Astrocyte (in vitro differentiated cells and primary cell): Measurements from ENCODE around the gene KRTAP2-2. TPM values are rescaled to one million over a fixed set of nuclear protein-coding genes. Genes with fewer than 3 reads are reported as not detected.
A peak's percentile ranks its signal among the peaks of the same experiment; 100 is the strongest.
"Not testable (repeated sequence)": the region's sequence is repeated elsewhere in the genome, so short reads cannot be mapped to it uniquely, and the experiment has no call there.

Experiments
- DNase-seq: peaks from one replicate; pipeline ENCODE4 v3.0.0-alpha.2; 2010; ENCODE audit warnings: low read depth
- FAIRE-seq: peaks from 2 replicates; lab custom pipeline; 2011; peaks lifted over from hg19 to GRCh38; lab: Jason Lieb, UNC
- H2AFZ ChIP-seq: 2 replicates; pipeline ENCODE4 v1.6.0; 2012; ENCODE audit warnings: low read depth, low read length, inconsistent platforms
- H3K27ac ChIP-seq: 2 replicates; pipeline ENCODE4 v1.5.1; 2011; ENCODE audit warnings: low read depth, low read length, inconsistent platforms
- H3K27me3 ChIP-seq: 2 replicates; pipeline ENCODE4 v1.6.0; 2011; ENCODE audit warnings: low read length, inconsistent platforms; ENCODE audit not compliant: insufficient read depth
- H3K36me3 ChIP-seq: 2 replicates; pipeline ENCODE4 v1.5.1; 2011; ENCODE audit warnings: low read length, inconsistent platforms; ENCODE audit not compliant: insufficient read depth
- H3K4me1 ChIP-seq: 2 replicates; pipeline ENCODE4 v1.5.1; 2011; ENCODE audit warnings: low read length, inconsistent platforms; ENCODE audit not compliant: insufficient read depth
- H3K4me2 ChIP-seq: 2 replicates; pipeline ENCODE4 v1.6.0; 2012; ENCODE audit warnings: low read length, inconsistent platforms
- H3K4me3 ChIP-seq: 2 replicates; pipeline ENCODE4 v1.5.1; 2011; ENCODE audit warnings: low read depth, mild to moderate bottlenecking, low read length, inconsistent platforms; ENCODE audit not compliant: insufficient read depth
- H3K79me2 ChIP-seq: 2 replicates; pipeline ENCODE4 v1.6.0; 2012; ENCODE audit warnings: mild to moderate bottlenecking, low read length, inconsistent platforms; ENCODE audit not compliant: insufficient read depth
- H3K9ac ChIP-seq: 2 replicates; pipeline ENCODE4 v1.6.0; 2012; ENCODE audit warnings: mild to moderate bottlenecking, low read length, inconsistent platforms
- H3K9me3 ChIP-seq: 2 replicates; pipeline ENCODE4 v1.5.1; 2012; ENCODE audit warnings: low read depth, mild to moderate bottlenecking, low read length, inconsistent platforms; ENCODE audit not compliant: insufficient read depth
- H4K20me1 ChIP-seq: 2 replicates; pipeline ENCODE4 v1.6.0; 2012; ENCODE audit warnings: low read length, inconsistent platforms; ENCODE audit not compliant: insufficient read depth
- H3K27ac Mint-ChIP-seq: one replicate; pipeline ENCODE4 v1.8.0; 2021; ENCODE audit warnings: mild to moderate bottlenecking, mixed read lengths; ENCODE audit not compliant: unreplicated experiment
- H3K27me3 Mint-ChIP-seq: one replicate; pipeline ENCODE4 v1.8.0; 2021; ENCODE audit warnings: low read depth, mixed read lengths; ENCODE audit not compliant: unreplicated experiment
- H3K36me3 Mint-ChIP-seq: one replicate; pipeline ENCODE4 v1.8.0; 2021; ENCODE audit warnings: low read depth, mixed read lengths; ENCODE audit not compliant: unreplicated experiment
- H3K4me1 Mint-ChIP-seq: one replicate; pipeline ENCODE4 v1.8.0; 2021; ENCODE audit warnings: low read depth, mixed read lengths; ENCODE audit not compliant: unreplicated experiment
- H3K4me3 Mint-ChIP-seq: one replicate; pipeline ENCODE4 v1.8.0; 2021; ENCODE audit warnings: mild to moderate bottlenecking, moderate library complexity, mixed read lengths; ENCODE audit not compliant: unreplicated experiment
- H3K9me3 Mint-ChIP-seq: one replicate; pipeline ENCODE4 v1.8.0; 2021; ENCODE audit warnings: mild to moderate bottlenecking, mixed read lengths; ENCODE audit not compliant: unreplicated experiment
- EZH2 ChIP-seq: IDR thresholded peaks from 2 replicates; pipeline ENCODE4 v1.6.1; 2012; ENCODE audit warnings: mild to moderate bottlenecking, low read length, inconsistent platforms; ENCODE audit not compliant: insufficient read depth
- total RNA-seq: library from RNA; stranded (reverse); gene quantifications from 2 replicates; pipeline ENCODE4 v1.2.1, GENCODE V29; 2021
- TF ChIP-seq, protein P1 (sequence below): IDR thresholded peaks from 2 replicates; pipeline ENCODE4 v1.5.1; 2011; ENCODE audit warnings: low read depth, mild to moderate bottlenecking, inconsistent platforms, low read length, moderate library complexity; ENCODE audit not compliant: insufficient read depth

The KRTAP2-2 gene
- total RNA-seq, 1 donor from 2014 or later: not detected

GRCh38 chr17:41052566-41052965 is 2.5 kb downstream of the KRTAP2-2 start:
- no peaks in the 10 kb centered on the region for H3K79me2 ChIP-seq
- H3K36me3 ChIP-seq: no peaks in the 10 kb centered on the region
- no peaks in the 10 kb centered on the region for H3K27me3 ChIP-seq
- H3K9ac ChIP-seq: no peak overlapping the region
- H3K27ac Mint-ChIP-seq: no peak overlapping the region
- H3K4me3 ChIP-seq: no peak overlapping the region
- H3K9me3 ChIP-seq: no peaks in the 10 kb centered on the region
- H3K4me1 Mint-ChIP-seq: peaks cover 16% of the 10 kb centered on the region
- peaks cover 14% of the 10 kb centered on the region for H3K4me1 ChIP-seq
- no peak for TF ChIP-seq EZH2
- TF ChIP-seq, protein P1, sequence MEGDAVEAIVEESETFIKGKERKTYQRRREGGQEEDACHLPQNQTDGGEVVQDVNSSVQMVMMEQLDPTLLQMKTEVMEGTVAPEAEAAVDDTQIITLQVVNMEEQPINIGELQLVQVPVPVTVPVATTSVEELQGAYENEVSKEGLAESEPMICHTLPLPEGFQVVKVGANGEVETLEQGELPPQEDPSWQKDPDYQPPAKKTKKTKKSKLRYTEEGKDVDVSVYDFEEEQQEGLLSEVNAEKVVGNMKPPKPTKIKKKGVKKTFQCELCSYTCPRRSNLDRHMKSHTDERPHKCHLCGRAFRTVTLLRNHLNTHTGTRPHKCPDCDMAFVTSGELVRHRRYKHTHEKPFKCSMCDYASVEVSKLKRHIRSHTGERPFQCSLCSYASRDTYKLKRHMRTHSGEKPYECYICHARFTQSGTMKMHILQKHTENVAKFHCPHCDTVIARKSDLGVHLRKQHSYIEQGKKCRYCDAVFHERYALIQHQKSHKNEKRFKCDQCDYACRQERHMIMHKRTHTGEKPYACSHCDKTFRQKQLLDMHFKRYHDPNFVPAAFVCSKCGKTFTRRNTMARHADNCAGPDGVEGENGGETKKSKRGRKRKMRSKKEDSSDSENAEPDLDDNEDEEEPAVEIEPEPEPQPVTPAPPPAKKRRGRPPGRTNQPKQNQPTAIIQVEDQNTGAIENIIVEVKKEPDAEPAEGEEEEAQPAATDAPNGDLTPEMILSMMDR: no peak
- H3K27me3 Mint-ChIP-seq: no peaks in the 10 kb centered on the region
- no peak overlapping the region for H3K4me2 ChIP-seq
- no peak overlapping the region for H2AFZ ChIP-seq
- no peaks in the 10 kb centered on the region for H3K9me3 Mint-ChIP-seq
- H3K4me3 Mint-ChIP-seq: no peak overlapping the region
- no peak overlapping the region for H3K27ac ChIP-seq
- H4K20me1 ChIP-seq: no peaks in the 10 kb centered on the region
- DNase-seq (peak; percentile 75), FAIRE-seq (peak; percentile 32)
- no peaks in the 10 kb centered on the region for H3K36me3 Mint-ChIP-seq

GRCh38 chr17:41049110-41049509 is 5.9 kb downstream of the KRTAP2-2 start:
- Mint-ChIP-seq H3K4me3 (no peak overlapping the region), H3K9me3 (no peaks in the 10 kb centered on the region), H3K4me1 (peaks cover 14% of the 10 kb centered on the region), H3K36me3 (no peaks in the 10 kb centered on the region), H3K27me3 (no peaks in the 10 kb centered on the region), H3K27ac (peak overlapping the region; percentile 72)
- peak overlapping the region; percentile 13 for H3K4me3 ChIP-seq
- peak overlapping the region; percentile 63 for H3K4me2 ChIP-seq
- no peak overlapping the region for H2AFZ ChIP-seq
- FAIRE-seq (no peak), DNase-seq (peak; percentile 84)
- H3K4me1 ChIP-seq: peaks cover 14% of the 10 kb centered on the region
- peak overlapping the region; percentile 66 for H3K9ac ChIP-seq
- H3K27me3 ChIP-seq: no peaks in the 10 kb centered on the region
- no peaks in the 10 kb centered on the region for H3K9me3 ChIP-seq
- H3K27ac ChIP-seq: peak overlapping the region; percentile 87
- TF ChIP-seq EZH2: no peak
- TF ChIP-seq, protein P1: no peak
- H3K79me2 ChIP-seq: no peaks in the 10 kb centered on the region
- no peaks in the 10 kb centered on the region for H4K20me1 ChIP-seq
- H3K36me3 ChIP-seq: no peaks in the 10 kb centered on the region

GRCh38 chr17:41048441-41048840 is 6.6 kb downstream of the KRTAP2-2 start:
- H3K36me3 Mint-ChIP-seq: no peaks in the 10 kb centered on the region
- H3K27ac Mint-ChIP-seq: peak overlapping the region; percentile 72
- TF ChIP-seq, protein P1: no peak
- TF ChIP-seq EZH2: no peak
- Histone ChIP-seq H3K79me2 (no peaks in the 10 kb centered on the region), H3K27ac (peak overlapping the region; percentile 87), H4K20me1 (no peaks in the 10 kb centered on the region), H3K9ac (peak overlapping the region; percentile 66), H3K9me3 (no peaks in the 10 kb centered on the region), H3K4me1 (peaks cover 14% of the 10 kb centered on the region), H2AFZ (peak overlapping the region; percentile 48), H3K27me3 (no peaks in the 10 kb centered on the region), H3K4me2 (peak overlapping the region; percentile 63), H3K4me3 (peak overlapping the region; percentile 24), H3K36me3 (no peaks in the 10 kb centered on the region)
- peak; percentile 99 for FAIRE-seq
- H3K9me3 Mint-ChIP-seq: no peaks in the 10 kb centered on the region
- no peak overlapping the region for H3K4me3 Mint-ChIP-seq
- H3K4me1 Mint-ChIP-seq: peaks cover 14% of the 10 kb centered on the region
- H3K27me3 Mint-ChIP-seq: no peaks in the 10 kb centered on the region
- DNase-seq: peak; percentile 67

DNA sequence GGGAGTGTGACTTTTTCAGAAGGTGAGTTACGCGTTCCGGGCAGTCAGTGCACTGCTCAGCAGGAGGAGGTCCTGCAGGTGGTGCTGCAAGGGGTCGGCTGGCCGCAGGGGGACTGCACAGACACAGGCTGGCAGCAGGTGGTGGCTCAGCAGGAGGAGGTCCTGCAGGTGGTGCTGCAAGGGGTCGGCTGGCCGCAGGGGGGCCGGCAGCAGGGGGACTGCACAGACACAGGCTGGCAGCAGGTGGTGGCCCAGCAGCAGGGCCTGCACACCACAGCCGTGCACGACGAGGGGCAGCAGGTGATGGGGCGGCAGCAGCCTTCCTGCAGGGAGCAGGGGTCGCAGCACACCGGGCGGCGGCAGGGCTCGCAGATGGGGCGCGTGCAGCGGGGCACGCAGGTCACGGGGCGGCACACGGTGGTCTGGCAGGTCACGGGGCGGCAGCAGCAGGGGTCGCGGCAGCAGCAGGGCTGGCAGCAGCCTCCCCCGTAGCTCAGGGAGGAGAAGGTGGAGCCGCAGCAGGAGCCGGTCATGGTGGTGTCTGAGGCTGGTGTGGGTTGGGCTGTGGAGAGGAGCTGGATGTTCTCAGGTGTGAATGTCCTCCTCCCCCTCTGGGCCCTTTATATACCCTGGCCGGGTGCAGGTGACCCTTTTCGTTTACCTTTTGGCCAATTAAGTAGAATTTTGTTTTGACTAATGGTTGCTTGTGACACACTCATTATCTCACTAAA is 8.1 kb downstream of the KRTAP2-2 start, which contains the start of gene KRTAP2-1:
TSS of gene KRTAP2-1 (minus strand) at position 582 of the 731 bp plus-strand sequence. CDS start at position 533, 49 bp downstream.
- Histone ChIP-seq H3K4me1 (peaks cover 14% of the 10 kb centered on the region), H3K27ac (peak within 1 kb of the TSS; percentile 87), H3K4me2 (peak within 1 kb of the TSS; percentile 63), H3K9ac (peak within 1 kb of the TSS; percentile 66)
- not testable (repeated sequence) for H3K36me3 Mint-ChIP-seq, H4K20me1 ChIP-seq, H3K4me3 Mint-ChIP-seq, H2AFZ ChIP-seq, FAIRE-seq, H3K4me3 ChIP-seq, H3K36me3 ChIP-seq, DNase-seq, H3K27me3 Mint-ChIP-seq, H3K27me3 ChIP-seq, H3K9me3 Mint-ChIP-seq, H3K79me2 ChIP-seq, H3K9me3 ChIP-seq
- H3K4me1 Mint-ChIP-seq: peaks cover 12% of the 10 kb centered on the region
- H3K27ac Mint-ChIP-seq: peak within 1 kb of the TSS; percentile 55
